PC-9 (cell line): ENCODE results near the gene CXorf38.
"Not testable (repeated sequence)": the region's sequence is repeated elsewhere in the genome, so short reads cannot be mapped to it uniquely, and the experiment has no call there.

Source experiments
- CTCF ChIP-seq: fragments of 200-600 bp; sonication (generic); conservative IDR thresholded peaks from 2 replicates; pipeline ENCODE4 v1.6.1; 2017; ENCODE audit warnings: mixed run types, antibody characterized with exemption, mild to moderate bottlenecking, moderate library complexity
- EZH2 ChIP-seq: fragments of 200-600 bp; sonication (generic); IDR thresholded peaks from 2 replicates; pipeline ENCODE4 v1.8.0; 2017; ENCODE audit warnings: antibody characterized with exemption, low read depth

GRCh38 chrX:40589616-40590321 lies 57.6 kb downstream of the CXorf38 start:
- not testable (repeated sequence) for TF ChIP-seq EZH2, CTCF
